HCT116 (cell line): ENCODE data around the gene PIM1. TPM values are rescaled to one million over a fixed set of nuclear protein-coding genes. Genes with fewer than 3 reads are reported as not detected.

Experiments
- ATAC-seq: fragments of 200-7000 bp; cut with Tn5 transposase; 2 replicates; pipeline ENCODE4 v1.9.1; 2020; ENCODE audit warnings: mild to moderate bottlenecking, moderate library complexity
- BruUV-seq: library from RNA; stranded (reverse); fragments of 400-500 nt; replicated peaks from 2 replicates; lab custom pipeline; 2021; lab: Mats Ljungman, UMichigan
- CTCF ChIA-PET: fragments of 300-600 bp; sonication (Branson Sonifier 250); formaldehyde crosslinking; loops from one replicate; lab custom pipeline; 2021; ENCODE audit warnings: antibody characterized with exemption; lab: Charles Lee
- POLR2A ChIA-PET: fragments of 300-600, 350-600 bp; sonication (Branson Sonifier 250); formaldehyde crosslinking; loops from one replicate; lab custom pipeline; 2021; ENCODE audit warnings: antibody characterized with exemption; lab: Charles Lee
- RAD21 ChIA-PET, 2 experiments: fragments of 300-600 bp; sonication (Branson Sonifier 250); formaldehyde crosslinking; loops; one replicate each; lab custom pipeline; 2023; ENCODE audit warnings: low total read pairs in 2 of 2; ENCODE audit not compliant: uncharacterized antibody in 2 of 2, unreplicated experiment in 2 of 2, low non-redundant PET in 1 of 2; lab: Charles Lee
- DNase-seq: peaks from one replicate; pipeline ENCODE4 v3.0.0-alpha.2; 2010; ENCODE audit warnings: low read depth, low spot score
- H2AFZ ChIP-seq: fragments of 200-600 bp; shearing (Covaris generic), sonication (generic); 2 replicates; pipeline ENCODE4 v1.6.1; 2017; ENCODE audit warnings: low read depth, mixed run types, mixed read lengths, antibody characterized with exemption, low read length; ENCODE audit not compliant: poor library complexity, severe bottlenecking
- H3K27ac ChIP-seq: 2 replicates; pipeline ENCODE4 v1.5.1; 2012; ENCODE audit warnings: low read depth, low read length
- H3K27me3 ChIP-seq: fragments of 200-600 bp; sonication (generic); 2 replicates; pipeline ENCODE4 v1.6.1; 2016; ENCODE audit warnings: mixed run types, low read length, mixed read lengths; ENCODE audit not compliant: insufficient read depth
- H3K36me3 ChIP-seq, 2 experiments: fragments of 200-500 bp in 1 of 2; fragments of 200-600 bp in 1 of 2; sonication (Bioruptor generic) in 1 of 2; sonication (generic) in 1 of 2; 2 replicates each; pipeline versions ENCODE4 v1.5.1 to v1.6.1; 2014 to 2016; ENCODE audit warnings: low read length in 2 of 2, inconsistent platforms in 1 of 2, mixed read lengths in 1 of 2, mixed run types in 1 of 2; ENCODE audit not compliant: insufficient read depth in 2 of 2, control insufficient read depth in 1 of 2
- H3K4me1 ChIP-seq, 2 experiments: fragments of 200-600 bp in 1 of 2; sonication (generic) in 1 of 2; 2 replicates each; pipeline versions ENCODE4 v1.5.1 to v1.6.1; 2012 to 2017; ENCODE audit warnings: low read length in 2 of 2, inconsistent platforms in 1 of 2, mild to moderate bottlenecking in 1 of 2, mixed read lengths in 1 of 2, mixed run types in 1 of 2, moderate library complexity in 1 of 2; ENCODE audit not compliant: insufficient read depth in 2 of 2, control insufficient read depth in 1 of 2
- H3K4me2 ChIP-seq: fragments of 200-600 bp; sonication (generic); 2 replicates; pipeline ENCODE4 v1.6.1; 2017; ENCODE audit warnings: mixed run types, low read length, mixed read lengths
- H3K4me3 ChIP-seq, 2 experiments: fragments of 200-600 bp in 1 of 2; sonication (generic) in 1 of 2; replicated peaks in 1 of 2; 2 replicates each; pipeline ENCODE4 v1.5.1; 2011 to 2016; ENCODE audit warnings: low read length in 2 of 2, control low read depth in 1 of 2, low read depth in 1 of 2, mild to moderate bottlenecking in 1 of 2, mixed read lengths in 1 of 2, mixed run types in 1 of 2
- H3K79me2 ChIP-seq: fragments of 200-600 bp; sonication (generic); 2 replicates; pipeline ENCODE4 v1.6.1; 2017; ENCODE audit warnings: mild to moderate bottlenecking, mixed run types, low read length, moderate library complexity, mixed read lengths; ENCODE audit not compliant: insufficient read depth
- H3K9ac ChIP-seq: fragments of 200-600 bp; sonication (generic); 2 replicates; pipeline ENCODE4 v1.6.1; 2016; ENCODE audit warnings: low read length, mixed read lengths
- H3K9me2 ChIP-seq: fragments of 200-600 bp; sonication (generic), shearing (Covaris generic); 2 replicates; pipeline ENCODE4 v1.6.1; 2017; ENCODE audit warnings: mixed run types, mild to moderate bottlenecking, moderate library complexity; ENCODE audit not compliant: insufficient read depth
- H3K9me3 ChIP-seq, 2 experiments: fragments of 200-500 bp in 1 of 2; fragments of 200-600 bp in 1 of 2; sonication (Bioruptor generic) in 1 of 2; sonication (generic) in 1 of 2; 2 replicates each; pipeline ENCODE4 v1.6.1; 2014 to 2017; ENCODE audit warnings: low read length in 2 of 2, mixed read lengths in 2 of 2, inconsistent platforms in 1 of 2, low read depth in 1 of 2, mild to moderate bottlenecking in 1 of 2, mixed run types in 1 of 2, moderate library complexity in 1 of 2; ENCODE audit not compliant: control insufficient read depth in 1 of 2, insufficient read depth in 1 of 2
- H4K20me1 ChIP-seq: fragments of 200-600 bp; sonication (generic), shearing (Covaris generic); 2 replicates; pipeline ENCODE4 v1.6.1; 2017; ENCODE audit warnings: mixed run types, mild to moderate bottlenecking, moderate library complexity; ENCODE audit not compliant: insufficient read depth
- CTCF ChIP-seq, 3 experiments: fragments of 200-600 bp in 1 of 3; sonication (generic) in 1 of 3; IDR thresholded peaks in 2 of 3; conservative IDR thresholded peaks in 1 of 3; 2 replicates each; pipeline ENCODE4 v1.5.1; 2012 to 2017; ENCODE audit warnings: low read depth in 2 of 3, low read length in 2 of 3, antibody characterized with exemption in 1 of 3, borderline replicate concordance in 1 of 3, control low read depth in 1 of 3, mild to moderate bottlenecking in 1 of 3, mixed read lengths in 1 of 3, mixed run types in 1 of 3, moderate library complexity in 1 of 3; ENCODE audit not compliant: insufficient read depth in 1 of 3
- JUND ChIP-seq: IDR thresholded peaks from 2 replicates; pipeline ENCODE4 v1.6.1; 2012
- MAX ChIP-seq: IDR thresholded peaks from 2 replicates; pipeline ENCODE4 v1.6.1; 2012
- ZFX ChIP-seq: fragments of 450-650 bp; IDR thresholded peaks from 2 replicates; pipeline ENCODE4 v1.6.1; 2017
- ZNF274 ChIP-seq: fragments of 200-500 bp; sonication (Bioruptor generic); IDR thresholded peaks from 2 replicates; pipeline ENCODE4 v1.6.1; 2014; ENCODE audit warnings: mild to moderate bottlenecking, low read depth, low read length, inconsistent platforms
- intact Hi-C: fragments of 100-400 bp; cut with micrococcal nuclease; formaldehyde crosslinking; loops from 2 replicates; pipeline ENCODE4 v1.10.0; 2022
- total RNA-seq: library from RNA; stranded (reverse); gene quantifications from one replicate; pipeline ENCODE4 v1.2.1, GENCODE V29; 2021; ENCODE audit not compliant: unreplicated experiment

The PIM1 gene
- total RNA-seq, 1 experiment from 2014 or later = 26.2 TPM

- BruUV-seq = no TSS peak
- peaks cover 4% of the 10 kb centered on the region; the same call in 1 of the 2 replicates for H4K20me1 ChIP-seq
- 0 out of 2 replicates have a peak, but pooled peaks have one; percentile 33 for TF ChIP-seq MAX
- TF ChIP-seq ZNF274 = no peak
- TF ChIP-seq JUND = no peak
- TF ChIP-seq ZFX = peak; percentile 50; the same call in 1 of the 2 replicates
- peak in 1 of 3 experiments; percentile 4; a peak in 1 of 6 replicates for TF ChIP-seq CTCF (IDR thresholded peaks at IDR 0.05 in 2 of 3, conservative IDR thresholded peaks at IDR 0.05 in 1 of 3; ENCODE audit: borderline replicate concordance in 1 of 3, insufficient read depth in 1 of 3, low read depth in 2 of 3, low read length in 2 of 3)
- DNase-seq (no peak), ATAC-seq (peak; percentile 49)
- peaks cover 19 to 32% of the 10 kb centered on the region in 2 experiments for H3K4me1 ChIP-seq
- intact Hi-C loops = no loop called here
- no peaks in the 10 kb centered on the region for H3K9me2 ChIP-seq
- H2AFZ ChIP-seq = no peak overlapping the region
- ChIA-PET POLR2A (interaction anchor here (0.8 to 4.4 kb wide), 5 partner anchors 29 to 119 kb away, joined by 3 to 24 read pairs (median 5); no protein-coding TSS in a partner anchor), CTCF (interaction anchor here (0.6 to 5.0 kb wide), 8 partner anchors 40 to 150 kb away, joined by 3 to 59 read pairs (median 24); no protein-coding TSS in a partner anchor), RAD21 (interaction anchor here (0.7 to 3.5 kb wide), 7 partner anchors 112 to 188 kb away, joined by 3 to 25 read pairs (median 5); no protein-coding TSS in a partner anchor)
- peak overlapping the region; percentile 94 for H3K4me2 ChIP-seq
- no peaks in the 10 kb centered on the region for H3K9me3 ChIP-seq
- peak overlapping the region; percentile 73; the same call in 1 of the 2 replicates for H3K27ac ChIP-seq
- peaks cover 14% of the 10 kb centered on the region; the same call in 1 of the 2 replicates for H3K79me2 ChIP-seq
- peak overlapping the region; percentile 86 for H3K9ac ChIP-seq
- H3K36me3 ChIP-seq = peaks cover 24 to 26% of the 10 kb centered on the region in 2 experiments; a peak in 3 of 4 replicates
- peak overlapping the region; percentile 77 to 81 for H3K4me3 ChIP-seq
- H3K27me3 ChIP-seq = no peaks in the 10 kb centered on the region
Observed at GRCh38 chr6:37170273-37171200, 585 bp downstream of the PIM1 start.
